Measurements from ENCODE around the gene CCDC197. TPM values are rescaled to one million over a fixed set of nuclear protein-coding genes. Genes with fewer than 3 reads are reported as not detected.

Gene CCDC197
- polyA plus RNA-seq, 1 donor: 0.13 TPM

DNA sequence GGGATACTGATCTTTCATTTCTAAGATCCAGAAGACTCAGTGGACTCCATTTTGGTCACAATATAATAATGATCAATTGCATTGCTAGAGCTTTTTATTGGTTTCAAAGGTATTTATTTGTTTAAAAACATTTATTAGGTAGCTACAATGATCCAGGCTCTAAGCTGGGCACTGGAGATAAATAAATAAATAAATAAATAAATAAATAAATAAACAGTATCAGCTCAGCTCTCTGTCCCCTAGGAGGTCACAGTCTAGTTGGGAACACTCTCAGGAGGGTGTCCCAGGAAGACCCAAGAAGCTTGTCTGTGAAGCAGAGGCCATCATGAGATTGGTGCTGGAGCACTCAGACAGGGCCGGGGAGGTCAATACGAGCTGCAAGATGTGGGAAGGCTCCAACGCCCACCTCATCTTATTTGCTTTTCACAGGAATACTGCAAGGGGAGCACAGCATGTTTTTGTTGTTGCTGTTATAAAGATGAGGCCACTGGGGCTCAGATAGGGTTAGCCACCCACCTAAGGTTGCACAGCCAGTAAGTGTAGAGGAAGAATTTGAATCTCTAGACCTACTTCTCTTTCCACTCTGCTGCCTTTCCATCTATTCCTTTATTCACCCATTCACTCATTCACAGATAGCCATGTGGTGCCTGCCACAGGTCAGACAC, 36.2 kb upstream of the CCDC197 start:
- no peak for DNase-seq (ENCODE audit: low read depth)

DNA sequence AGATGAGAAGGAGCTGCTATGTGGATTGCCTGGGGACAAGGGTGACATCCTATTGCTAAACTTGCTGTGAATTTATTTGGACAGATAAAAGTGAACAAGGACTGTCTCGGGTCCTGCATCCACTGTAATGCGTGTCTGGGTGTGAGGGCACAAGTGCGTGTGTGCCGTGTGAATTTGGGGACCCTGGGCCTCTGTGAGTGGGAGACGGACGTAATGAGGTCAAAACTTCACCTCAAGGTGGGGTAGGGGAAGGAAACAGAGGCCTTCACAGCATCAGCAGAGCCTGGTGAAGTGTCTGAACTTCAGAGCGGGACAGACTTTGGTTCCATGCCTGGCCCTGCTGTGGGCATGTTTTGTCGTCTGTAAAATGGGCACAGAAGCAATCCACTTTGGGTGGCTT, 35.5 kb upstream of the CCDC197 start:
- no peak for DNase-seq (ENCODE audit: low read depth)

DNA sequence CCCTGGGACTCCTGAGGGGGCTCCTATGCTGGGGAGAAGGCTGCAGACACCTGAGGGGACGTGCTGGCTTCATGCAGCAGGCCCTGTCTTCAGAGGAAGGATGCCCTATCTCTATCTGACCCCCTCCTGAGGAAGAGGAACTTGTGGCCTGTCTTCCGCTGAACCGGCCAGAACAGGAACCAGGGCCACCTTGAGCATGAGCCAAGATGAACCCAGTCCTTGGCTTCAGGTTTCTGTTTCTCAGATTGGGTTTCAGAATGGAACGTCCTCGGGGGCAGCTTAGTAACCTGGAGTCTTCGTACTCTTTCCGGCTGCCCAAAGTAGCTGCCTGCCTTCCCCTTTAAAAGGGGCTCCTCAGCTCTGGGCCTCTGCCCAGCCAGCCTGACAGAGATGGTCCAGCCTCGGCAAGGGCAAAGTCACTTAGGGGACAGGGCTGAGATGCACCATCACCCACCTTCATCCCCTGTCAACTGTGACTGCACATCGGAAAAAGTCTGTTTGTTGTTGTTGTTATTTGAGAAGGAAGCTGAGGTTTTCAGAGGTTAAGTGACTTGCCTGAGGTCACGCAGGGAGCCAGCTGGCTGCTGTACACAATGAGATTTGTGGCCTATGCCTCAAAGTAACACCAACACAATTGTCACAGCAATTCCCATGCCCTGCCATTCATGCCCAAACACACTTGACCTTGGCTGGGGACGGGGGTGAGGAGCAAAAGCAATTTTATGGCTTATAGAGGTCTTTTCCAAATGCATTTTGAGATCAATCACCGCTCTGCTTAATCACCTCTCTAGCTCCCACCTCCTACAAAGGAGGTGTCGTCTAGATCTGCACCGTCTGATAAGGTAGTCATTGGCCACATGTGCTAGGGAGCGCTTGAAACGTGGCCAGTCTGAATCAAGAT, 34.1 kb upstream of the CCDC197 start:
- DNase-seq (ENCODE audit: low read depth): no peak

- no peak for DNase-seq (ENCODE audit: low read depth)
Measured at GRCh38 chr14:93963692-93964091, 33.4 kb upstream of the CCDC197 start.

DNA sequence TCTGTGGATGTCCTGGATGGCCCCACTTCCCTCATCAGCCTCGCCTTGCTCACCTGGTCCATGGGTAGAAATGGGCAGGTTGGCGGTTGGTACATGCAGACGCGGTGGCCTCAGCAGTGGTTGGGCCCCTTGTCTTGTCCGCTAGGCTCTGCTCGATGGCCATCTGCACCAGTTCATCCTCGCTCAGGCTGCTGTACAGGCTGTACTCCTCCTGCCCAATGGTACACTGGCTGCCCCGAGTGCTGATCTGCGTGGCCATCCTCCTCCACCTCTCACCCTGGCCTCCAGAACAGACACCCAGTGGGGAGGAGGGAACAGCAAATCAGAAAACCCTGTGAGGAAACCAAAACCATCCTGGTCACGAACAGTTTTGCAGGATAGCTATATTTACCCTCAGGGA, 32.8 kb upstream of the CCDC197 start:
- no peak for DNase-seq (ENCODE audit: low read depth)

- DNase-seq (ENCODE audit: low read depth): no peak
Measured at GRCh38 chr14:93964820-93965286, 32.2 kb upstream of the CCDC197 start.

GRCh38 chr14:93965287-93965821, 31.7 kb upstream of the CCDC197 start:
- DNase-seq (ENCODE audit: low read depth): no peak

- no peak for DNase-seq (ENCODE audit: low read depth)
Measured at GRCh38 chr14:93965946-93966474, 31.1 kb upstream of the CCDC197 start.

GRCh38 chr14:93967637-93968250, 29.4 kb upstream of the CCDC197 start:
- no peak for DNase-seq (ENCODE audit: low read depth)

GRCh38 chr14:93969082-93969828, 27.8 kb upstream of the CCDC197 start:
- DNase-seq (ENCODE audit: low read depth): no peak

DNA sequence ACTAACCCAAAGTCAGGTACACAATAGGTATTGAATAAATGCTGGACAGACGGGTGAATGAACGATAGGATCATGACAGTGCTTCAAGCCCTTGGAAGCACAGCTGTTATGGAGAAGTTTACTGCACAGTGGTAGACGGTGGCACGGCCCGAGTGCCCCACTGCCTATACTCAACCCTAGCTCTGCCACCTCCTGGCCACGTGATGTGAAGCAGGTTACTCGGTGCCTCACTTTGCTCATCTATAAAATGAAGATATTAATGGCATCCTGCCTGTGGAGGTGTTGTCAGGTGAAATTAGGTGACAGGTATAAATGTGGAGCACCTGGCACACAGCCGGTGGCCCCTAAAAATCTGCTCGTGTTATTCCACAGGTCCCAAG, 26.5 kb upstream of the CCDC197 start:
- DNase-seq (ENCODE audit: low read depth): no peak

GRCh38 chr14:93970965-93971634, 26.0 kb upstream of the CCDC197 start:
- no peak for DNase-seq (ENCODE audit: low read depth)

DNA sequence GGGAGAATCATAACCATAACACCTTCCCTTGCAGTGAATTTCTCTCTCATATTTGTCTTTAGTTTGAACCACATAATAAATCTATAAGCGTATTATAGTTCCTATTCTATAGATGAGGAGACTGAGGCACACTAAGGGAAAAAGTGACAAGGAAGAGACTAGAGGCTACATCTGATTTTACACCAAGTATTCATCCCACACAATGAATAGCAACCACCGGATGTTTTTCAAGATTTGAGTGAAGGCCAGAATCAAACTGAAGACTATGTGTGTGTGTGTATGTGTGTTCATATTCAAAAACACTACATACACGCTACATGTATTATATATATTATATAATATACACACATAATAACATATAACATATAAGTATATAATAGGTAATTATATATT, 25.5 kb upstream of the CCDC197 start:
- no peak for DNase-seq (ENCODE audit: low read depth)

DNA sequence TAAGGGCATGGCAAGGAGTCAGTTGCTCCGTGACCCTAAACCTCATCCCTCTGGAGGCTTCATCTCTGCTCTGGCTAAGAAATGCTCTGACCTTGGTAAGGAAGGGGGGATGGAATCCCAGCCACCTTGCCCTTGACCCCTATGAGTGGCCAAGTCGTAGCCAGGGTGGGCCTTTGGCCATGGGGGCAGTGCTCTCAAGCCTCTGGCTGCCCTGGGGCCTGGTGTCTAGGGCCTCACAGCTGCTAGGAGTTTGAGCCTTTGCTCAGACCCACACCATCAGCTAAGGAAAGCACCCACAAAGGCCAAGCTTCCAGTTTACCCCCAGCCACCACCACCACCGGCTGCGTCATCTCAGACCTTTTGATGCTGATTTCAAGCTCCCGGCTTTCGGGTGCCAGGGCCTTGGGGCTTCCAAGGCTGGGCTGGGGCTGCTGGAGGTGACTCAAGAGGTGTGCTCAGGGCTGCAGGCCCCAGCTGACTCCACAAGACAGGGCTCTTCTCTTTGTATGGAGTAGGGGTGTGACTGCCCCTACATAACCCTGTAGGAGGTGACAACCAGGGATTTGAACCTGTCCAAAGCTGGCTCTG, 24.4 kb upstream of the CCDC197 start:
- DNase-seq (ENCODE audit: low read depth): no peak

DNA sequence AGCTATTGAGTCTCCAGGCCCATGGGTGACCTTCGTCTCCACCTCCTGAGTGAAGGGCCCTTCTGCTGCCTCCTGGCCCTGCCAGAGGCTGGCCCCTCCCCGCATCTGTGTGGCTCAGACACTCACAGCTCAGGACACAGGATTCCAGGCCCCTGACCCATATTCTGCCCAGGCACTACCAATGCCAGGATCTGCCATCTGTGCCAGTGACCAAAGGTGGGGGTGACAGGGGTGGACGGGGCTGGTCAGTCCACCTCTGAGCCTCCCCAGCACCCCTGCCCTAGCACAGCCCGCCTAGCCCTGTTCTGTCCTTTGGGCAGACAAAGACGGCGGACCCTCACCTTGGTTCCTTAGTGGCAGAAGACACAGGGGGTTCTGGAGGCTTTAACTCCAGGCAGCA, 23.5 kb upstream of the CCDC197 start:
- DNase-seq (ENCODE audit: low read depth): no peak

DNA sequence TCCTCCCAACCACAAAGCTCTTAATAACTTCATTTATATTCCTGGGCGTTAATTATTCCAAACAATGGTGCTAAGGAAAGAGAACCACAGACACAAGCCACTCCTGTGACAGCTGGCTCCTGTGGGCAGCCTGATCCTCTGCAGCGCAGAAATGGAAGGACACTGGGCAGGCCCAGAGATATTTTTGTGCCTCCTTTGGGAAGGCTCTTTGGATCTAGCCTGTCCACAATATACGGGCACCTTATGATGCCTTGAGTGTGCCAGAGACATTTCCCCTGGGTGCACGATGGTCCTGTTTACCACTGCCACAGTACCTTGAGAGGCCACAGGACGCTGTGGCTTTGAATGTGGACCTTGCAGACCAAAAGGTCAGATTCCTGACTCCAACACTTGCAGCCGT, 22.8 kb upstream of the CCDC197 start:
- no peak for DNase-seq (ENCODE audit: low read depth)

DNA sequence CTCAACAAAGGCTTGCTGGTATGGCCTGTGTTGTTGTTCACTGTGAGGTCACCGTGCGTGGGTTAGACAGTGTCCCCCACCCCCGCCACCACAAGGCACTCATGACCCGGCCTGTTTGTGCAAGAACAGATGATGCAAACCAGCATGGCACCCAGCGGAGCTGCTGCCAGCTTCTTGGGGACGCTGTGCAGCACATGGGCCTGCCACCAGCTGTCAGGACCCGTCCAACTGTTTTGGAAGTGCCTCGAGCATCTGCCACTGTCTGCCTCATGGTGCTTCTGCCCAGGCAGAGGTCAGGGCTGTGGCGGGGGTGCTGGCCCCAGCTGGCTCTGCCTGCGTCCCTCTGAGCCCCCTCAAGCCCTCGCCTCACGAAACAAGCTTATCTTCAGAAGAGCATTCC, 22.3 kb upstream of the CCDC197 start:
- no peak for DNase-seq (ENCODE audit: low read depth)

DNA sequence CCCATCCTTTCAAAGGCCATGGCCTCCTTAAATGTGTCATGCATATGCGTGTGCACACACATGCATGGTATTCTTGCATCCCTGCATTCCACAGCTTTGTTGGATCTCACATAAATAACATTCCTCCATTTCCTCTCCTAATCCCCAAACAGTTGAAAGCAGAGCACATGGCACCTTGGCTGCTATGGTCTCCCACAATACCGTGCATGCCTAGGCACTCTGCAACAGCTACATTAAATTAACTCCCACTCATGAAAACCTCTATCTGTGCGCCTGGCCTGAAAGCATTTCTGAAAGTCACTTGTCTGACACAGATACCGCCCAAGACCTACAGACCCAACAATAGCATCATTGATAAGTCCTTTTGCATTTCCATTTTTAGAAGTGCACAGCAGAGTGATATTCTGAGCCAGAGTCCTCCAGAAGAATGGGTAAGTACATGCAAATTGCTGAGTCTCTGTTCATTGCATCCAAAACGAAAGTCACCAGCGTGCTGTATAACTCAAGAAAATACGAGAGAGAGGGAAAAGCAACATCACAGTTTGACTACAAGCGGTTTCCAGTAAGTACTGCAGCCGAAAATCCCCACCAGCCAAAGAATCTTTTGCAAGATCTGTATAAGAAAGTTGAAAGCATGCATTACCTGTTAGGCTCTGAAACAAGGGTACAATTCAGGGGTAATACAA, 21.2 kb upstream of the CCDC197 start:
- DNase-seq (ENCODE audit: low read depth): no peak

GRCh38 chr14:93976477-93977057, 20.5 kb upstream of the CCDC197 start, which contains the start of gene ASB2:
TSS of gene ASB2 (minus strand) at chr14:93976570. CDS start at chr14:93964539, 12,031 bp downstream.
- DNase-seq (ENCODE audit: low read depth): no peak
